ENCODE data around the gene PRKN. TPM values are rescaled to one million over a fixed set of nuclear protein-coding genes. Genes with fewer than 3 reads are reported as not detected.

Gene PRKN
- total RNA-seq, 1 experiment from 2014 or later, result 0.34 TPM

GRCh38 chr6:161429921-161430490, 1297.6 kb downstream of the PRKN start:
- no peak overlapping the region for H3K4me3 ChIP-seq (ENCODE audit: low read depth, low read length)
- Mint-ChIP-seq H3K4me1 (ENCODE audit: low read depth, unreplicated experiment) (peaks cover 7% of the 10 kb centered on the region), H3K36me3 (ENCODE audit: insufficient read depth, unreplicated experiment) (peaks cover 4% of the 10 kb centered on the region), H3K9me3 (ENCODE audit: unreplicated experiment) (peaks cover 10% of the 10 kb centered on the region), H3K27ac (ENCODE audit: unreplicated experiment) (no peak overlapping the region), H3K4me3 (ENCODE audit: unreplicated experiment) (no peak overlapping the region), H3K27me3 (ENCODE audit: insufficient read depth, unreplicated experiment) (no peaks in the 10 kb centered on the region)
- intact Hi-C loops (cut with micrococcal nuclease; ENCODE audit: unreplicated experiment), result loop anchor here (1.0 kb wide), 2 partner anchors 68 to 265 kb away; no protein-coding TSS in a partner anchor
- BruUV-seq (replicated peaks), result no TSS peak
- no peaks in the 10 kb centered on the region for H3K9me3 ChIP-seq
- TF ChIP-seq CTCF (IDR thresholded peaks at IDR 0.05; ENCODE audit: insufficient read depth in 1 of 2, low read depth in 1 of 2, low read length in 1 of 2, severe bottlenecking in 1 of 2, unreplicated experiment in 1 of 2), result peak; percentile 26 to 27
- CTCF ChIA-PET, result interaction anchor here (1.1 kb wide), 1 partner anchor 12 kb away, joined by 4 read pairs; no protein-coding TSS in a partner anchor
- peak in 1 of 2 experiments; percentile 13 for DNase-seq
- POLR2A ChIA-PET, result interaction anchor here (0.7 kb wide), 1 partner anchor 1670 kb away, joined by 6 read pairs; no protein-coding TSS in a partner anchor
- H3K4me1 ChIP-seq, result peaks cover 12% of the 10 kb centered on the region
- H3K27me3 ChIP-seq (replicated peaks; ENCODE audit: control insufficient read depth, insufficient read depth, low read length), result no peaks in the 10 kb centered on the region
- H3K36me3 ChIP-seq (ENCODE audit: control insufficient read depth, insufficient read depth, low read length), result no peaks in the 10 kb centered on the region

- ChIA-PET CTCF (no interaction called here), POLR2A (no interaction called here)
- no peak for TF ChIP-seq CTCF (IDR thresholded peaks at IDR 0.05; ENCODE audit: insufficient read depth in 1 of 2, low read depth in 1 of 2, low read length in 1 of 2, severe bottlenecking in 1 of 2, unreplicated experiment in 1 of 2)
- intact Hi-C loops (cut with micrococcal nuclease; ENCODE audit: unreplicated experiment), result no loop called here
- H3K4me3 Mint-ChIP-seq (ENCODE audit: unreplicated experiment), result no peak overlapping the region
- DNase-seq, result no peak
- Histone ChIP-seq H3K36me3 (ENCODE audit: control insufficient read depth, insufficient read depth, low read length) (no peaks in the 10 kb centered on the region), H3K4me1 (no peaks in the 10 kb centered on the region), H3K4me3 (ENCODE audit: low read depth, low read length) (no peak overlapping the region), H3K27me3 (replicated peaks; ENCODE audit: control insufficient read depth, insufficient read depth, low read length) (no peaks in the 10 kb centered on the region), H3K9me3 (no peaks in the 10 kb centered on the region)
- BruUV-seq (replicated peaks), result no TSS peak
- no peaks in the 10 kb centered on the region for H3K27me3 Mint-ChIP-seq (ENCODE audit: insufficient read depth, unreplicated experiment)
- no peaks in the 10 kb centered on the region for H3K4me1 Mint-ChIP-seq (ENCODE audit: low read depth, unreplicated experiment)
- H3K27ac Mint-ChIP-seq (ENCODE audit: unreplicated experiment), result no peak overlapping the region
- no peaks in the 10 kb centered on the region for H3K36me3 Mint-ChIP-seq (ENCODE audit: insufficient read depth, unreplicated experiment)
- H3K9me3 Mint-ChIP-seq (ENCODE audit: unreplicated experiment), result peaks cover 10% of the 10 kb centered on the region
Measured at GRCh38 chr6:161424421-161424820, 1303.1 kb downstream of the PRKN start.

GRCh38 chr6:161422710-161423680, 1304.6 kb downstream of the PRKN start:
- no peaks in the 10 kb centered on the region for H3K4me1 Mint-ChIP-seq (ENCODE audit: low read depth, unreplicated experiment)
- TF ChIP-seq CTCF (IDR thresholded peaks at IDR 0.05; ENCODE audit: insufficient read depth in 1 of 2, low read depth in 1 of 2, low read length in 1 of 2, severe bottlenecking in 1 of 2, unreplicated experiment in 1 of 2), result no peak
- ChIA-PET CTCF (interaction anchor here (0.6 kb wide), 1 partner anchor 76 kb away, joined by 6 read pairs; no protein-coding TSS in a partner anchor), POLR2A (no interaction called here)
- Histone ChIP-seq H3K4me1 (no peaks in the 10 kb centered on the region), H3K4me3 (ENCODE audit: low read depth, low read length) (no peak overlapping the region), H3K9me3 (no peaks in the 10 kb centered on the region), H3K27me3 (replicated peaks; ENCODE audit: control insufficient read depth, insufficient read depth, low read length) (no peaks in the 10 kb centered on the region), H3K36me3 (ENCODE audit: control insufficient read depth, insufficient read depth, low read length) (no peaks in the 10 kb centered on the region)
- BruUV-seq (replicated peaks), result no TSS peak
- DNase-seq, result no peak
- H3K9me3 Mint-ChIP-seq (ENCODE audit: unreplicated experiment), result peaks cover 10% of the 10 kb centered on the region
- no peaks in the 10 kb centered on the region for H3K36me3 Mint-ChIP-seq (ENCODE audit: insufficient read depth, unreplicated experiment)
- H3K4me3 Mint-ChIP-seq (ENCODE audit: unreplicated experiment), result no peak overlapping the region
- intact Hi-C loops (cut with micrococcal nuclease; ENCODE audit: unreplicated experiment), result no loop called here
- H3K27me3 Mint-ChIP-seq (ENCODE audit: insufficient read depth, unreplicated experiment), result no peaks in the 10 kb centered on the region
- no peak overlapping the region for H3K27ac Mint-ChIP-seq (ENCODE audit: unreplicated experiment)
